Karpas-422 (cell line): Measurements from ENCODE around the gene TOMM6. TPM values are rescaled to one million over a fixed set of nuclear protein-coding genes. Genes with fewer than 3 reads are reported as not detected.

Source experiments
- DNase-seq: peaks from one replicate; pipeline ENCODE4 v3.0.0-alpha.2; 2015
- H2AFZ ChIP-seq: fragments of 200-600 bp; sonication (generic); 2 replicates; pipeline ENCODE4 v1.6.1; 2014; ENCODE audit warnings: antibody characterized with exemption, low read length, mixed read lengths
- H3K27ac ChIP-seq: fragments of 200-600 bp; sonication (generic); 2 replicates; pipeline ENCODE4 v1.5.1; 2014; ENCODE audit warnings: mild to moderate bottlenecking, low read length, moderate library complexity
- H3K27me3 ChIP-seq: fragments of 200-600 bp; sonication (generic); 2 replicates; pipeline ENCODE4 v1.6.1; 2014; ENCODE audit warnings: low read length, mixed read lengths
- H3K36me3 ChIP-seq: fragments of 200-600 bp; sonication (generic); 2 replicates; pipeline ENCODE4 v1.6.1; 2014; ENCODE audit warnings: low read length, mixed read lengths; ENCODE audit not compliant: insufficient read depth
- H3K4me1 ChIP-seq: fragments of 200-600 bp; sonication (generic); 2 replicates; pipeline ENCODE4 v1.6.1; 2014; ENCODE audit warnings: mild to moderate bottlenecking, low read length, mixed read lengths
- H3K4me2 ChIP-seq: fragments of 200-600 bp; sonication (generic); 2 replicates; pipeline ENCODE4 v1.6.1; 2014; ENCODE audit warnings: low read length, low read depth, mild to moderate bottlenecking; ENCODE audit not compliant: poor library complexity, severe bottlenecking
- H3K4me3 ChIP-seq: fragments of 200-600 bp; sonication (generic); 2 replicates; pipeline ENCODE4 v1.5.1; 2014; ENCODE audit warnings: mild to moderate bottlenecking, antibody characterized with exemption, low read length, mixed read lengths
- H3K79me2 ChIP-seq: fragments of 200-600 bp; sonication (generic); 2 replicates; pipeline ENCODE4 v1.6.1; 2014; ENCODE audit warnings: mild to moderate bottlenecking, low read length, mixed read lengths
- H3K9ac ChIP-seq: fragments of 200-600 bp; sonication (generic); 2 replicates; pipeline ENCODE4 v1.6.0; 2014; ENCODE audit warnings: low read length
- H3K9me2 ChIP-seq: fragments of 200-600 bp; sonication (generic), shearing (Covaris generic); replicated peaks from 2 replicates; pipeline ENCODE4 v1.6.0; 2014; ENCODE audit warnings: mild to moderate bottlenecking, low read length, moderate library complexity; ENCODE audit not compliant: insufficient read depth
- H3K9me3 ChIP-seq: fragments of 300-700, 200-600 bp; sonication (generic); 2 replicates; pipeline ENCODE4 v1.6.1; 2014; ENCODE audit warnings: low read length, mixed read lengths
- H4K20me1 ChIP-seq: fragments of 200-600 bp; sonication (generic); 2 replicates; pipeline ENCODE4 v1.6.1; 2014; ENCODE audit warnings: mild to moderate bottlenecking, antibody characterized with exemption, low read length, low read depth; ENCODE audit not compliant: insufficient read depth
- total RNA-seq: library from RNA; depleted of rRNA; stranded (reverse); fragments of >200 nt; shearing (Covaris generic); gene quantifications from 2 replicates; pipeline ENCODE4 v1.2.3, GENCODE V29; 2014; ENCODE audit warnings: low replicate concordance

TOMM6 gene
- total RNA-seq, 1 experiment from 2014 or later = 229 TPM

DNA sequence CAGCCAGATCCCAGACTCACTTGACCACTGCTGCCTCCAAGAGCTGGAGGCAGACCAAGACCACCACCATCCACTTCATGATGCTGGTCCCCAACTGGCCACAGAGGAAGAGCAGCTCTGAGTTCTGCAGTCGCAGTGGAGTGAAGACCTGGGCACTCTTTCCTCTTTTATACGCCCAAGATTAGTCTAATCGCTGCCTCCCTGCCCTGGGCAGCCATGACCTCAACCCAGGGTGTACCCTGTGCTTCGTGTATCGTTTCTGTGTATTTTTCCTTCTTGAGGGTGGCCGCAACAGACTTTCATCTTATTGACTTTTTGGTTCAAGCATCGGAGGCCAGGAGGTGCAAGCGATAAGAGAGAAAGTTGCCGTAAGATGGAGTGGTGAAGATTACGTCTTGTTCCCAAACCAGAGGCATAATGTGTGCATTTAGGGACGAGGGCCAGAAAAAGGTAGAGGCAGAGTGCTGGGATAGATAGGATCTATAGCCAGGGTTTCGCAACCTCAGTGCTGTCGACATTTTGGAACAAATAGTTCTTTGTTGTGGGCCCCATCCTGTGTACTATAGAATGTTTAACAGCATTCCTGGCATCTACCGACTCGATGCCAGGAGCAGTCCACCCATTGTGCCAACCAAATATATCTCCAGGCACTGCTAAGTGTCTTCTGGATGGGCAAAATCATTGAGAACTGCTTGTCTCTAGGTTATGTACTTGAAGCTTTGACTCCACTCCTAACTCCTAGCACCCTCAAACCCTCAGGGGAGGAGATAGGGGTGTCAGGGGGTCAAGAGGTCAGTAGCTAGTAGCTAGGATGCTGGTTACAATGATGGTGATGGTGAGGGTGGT, 40.0 kb upstream of the TOMM6 start, which contains the start of gene PGC:
TSS of gene PGC (minus strand) at position 142 of the 846 bp plus-strand sequence. CDS start at position 79, 63 bp downstream.
- no peaks in the 10 kb centered on the region for H3K79me2 ChIP-seq
- H3K4me3 ChIP-seq = no peak within 1 kb of the TSS
- H4K20me1 ChIP-seq = no peaks in the 10 kb centered on the region
- no peaks in the 10 kb centered on the region for H3K9me2 ChIP-seq
- no peak within 1 kb of the TSS for H3K9ac ChIP-seq
- no peaks in the 10 kb centered on the region for H3K4me1 ChIP-seq
- no peak within 1 kb of the TSS for H3K4me2 ChIP-seq
- no peaks in the 10 kb centered on the region for H3K9me3 ChIP-seq
- no peaks in the 10 kb centered on the region for H3K36me3 ChIP-seq
- DNase-seq = no peak
- no peaks in the 10 kb centered on the region for H3K27me3 ChIP-seq
- no peak within 1 kb of the TSS for H3K27ac ChIP-seq
- H2AFZ ChIP-seq = no peak within 1 kb of the TSS

DNA sequence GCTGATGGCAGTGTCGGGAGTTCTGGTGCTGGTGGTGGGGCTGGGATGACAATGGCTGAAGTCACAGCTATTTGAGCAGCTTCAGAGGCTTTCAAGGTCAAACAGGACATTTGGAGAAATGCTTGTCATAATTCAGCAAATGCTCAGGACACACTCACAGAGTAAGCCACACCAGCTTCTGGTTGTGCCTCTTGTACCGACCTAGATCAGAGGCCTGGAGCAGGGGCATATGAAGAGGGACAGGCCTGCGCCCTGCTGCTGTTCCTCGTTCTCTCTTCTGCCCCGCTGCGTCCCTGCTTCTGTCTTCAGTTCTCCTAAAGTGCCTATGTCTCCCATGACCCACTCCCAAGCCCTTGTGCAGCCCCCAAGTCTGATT, 39.4 kb upstream of the TOMM6 start:
- no peak for DNase-seq
- Histone ChIP-seq H3K9me2 (no peaks in the 10 kb centered on the region), H3K79me2 (no peaks in the 10 kb centered on the region), H3K27ac (no peak overlapping the region), H3K9ac (no peak overlapping the region), H2AFZ (no peak overlapping the region), H3K4me2 (no peak overlapping the region), H4K20me1 (no peaks in the 10 kb centered on the region), H3K4me3 (no peak overlapping the region), H3K4me1 (no peaks in the 10 kb centered on the region), H3K36me3 (no peaks in the 10 kb centered on the region), H3K9me3 (no peaks in the 10 kb centered on the region), H3K27me3 (no peaks in the 10 kb centered on the region)

DNA sequence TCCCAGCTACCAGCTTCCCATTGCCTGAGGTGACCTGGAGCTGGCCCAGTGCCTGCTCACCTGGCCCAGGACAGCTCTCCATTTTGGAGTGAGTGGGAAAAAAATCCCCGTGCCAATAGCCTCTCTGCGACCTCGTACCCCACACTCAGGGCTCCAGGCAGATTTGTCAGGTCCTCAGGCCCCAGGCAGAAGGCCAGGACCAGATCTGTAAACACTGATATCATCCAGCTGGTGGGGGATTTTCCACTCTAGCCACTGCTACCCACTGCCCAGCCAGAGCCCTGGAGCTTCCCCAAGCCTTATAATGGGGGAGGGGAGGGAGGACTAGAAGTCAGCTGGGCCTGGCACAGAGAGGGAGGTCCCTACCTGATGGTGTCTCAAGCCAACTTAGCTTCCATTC, 39.0 kb upstream of the TOMM6 start:
- H3K79me2 ChIP-seq = no peaks in the 10 kb centered on the region
- H4K20me1 ChIP-seq = no peaks in the 10 kb centered on the region
- H3K9me3 ChIP-seq = no peaks in the 10 kb centered on the region
- H3K27me3 ChIP-seq = no peaks in the 10 kb centered on the region
- no peaks in the 10 kb centered on the region for H3K36me3 ChIP-seq
- no peak overlapping the region for H3K4me2 ChIP-seq
- no peak overlapping the region for H2AFZ ChIP-seq
- no peaks in the 10 kb centered on the region for H3K9me2 ChIP-seq
- no peak for DNase-seq
- no peak overlapping the region for H3K9ac ChIP-seq
- no peak overlapping the region for H3K4me3 ChIP-seq
- no peak overlapping the region for H3K27ac ChIP-seq
- H3K4me1 ChIP-seq = no peaks in the 10 kb centered on the region

DNA sequence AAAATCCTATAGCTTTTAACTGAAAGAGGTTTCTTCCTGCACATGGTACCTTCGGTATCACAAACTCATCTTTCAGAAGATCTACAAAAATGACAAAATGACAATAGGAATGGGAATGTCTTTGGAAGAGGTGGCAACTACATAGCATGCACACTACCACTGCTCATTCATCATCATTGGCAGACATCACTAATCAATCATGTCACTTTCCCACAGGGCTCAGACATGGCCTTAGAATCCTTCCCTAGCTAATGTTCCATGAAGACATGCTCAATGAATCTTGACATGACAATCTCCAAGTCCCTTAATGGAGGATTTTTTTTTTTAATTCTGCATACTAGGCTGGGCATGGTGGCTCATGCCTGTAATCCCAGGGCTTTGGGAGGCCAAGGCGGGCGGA, 37.1 kb upstream of the TOMM6 start:
- Histone ChIP-seq H3K4me1 (no peaks in the 10 kb centered on the region), H3K9me2 (no peaks in the 10 kb centered on the region)

DNA sequence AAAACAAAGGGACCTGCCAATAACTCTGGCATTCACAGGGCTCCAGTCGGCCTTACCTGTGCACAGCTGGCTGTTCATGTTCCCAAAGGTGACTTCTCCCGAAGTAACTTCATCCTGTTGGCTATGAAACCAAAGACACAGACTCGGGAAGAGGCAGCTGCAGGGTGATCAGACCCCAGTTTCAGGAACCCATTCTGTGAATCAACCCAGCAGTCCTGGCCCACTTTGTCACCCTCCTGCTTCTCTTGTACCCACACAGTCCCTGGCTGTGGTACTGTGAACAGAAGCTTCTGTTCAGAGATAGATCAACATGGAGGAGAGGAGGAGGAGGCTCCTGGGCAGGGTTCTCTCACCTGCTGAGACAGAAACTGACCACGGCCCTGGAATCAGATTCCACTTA, 31.6 kb upstream of the TOMM6 start:
- H3K9me3 ChIP-seq = no peaks in the 10 kb centered on the region
- H3K4me2 ChIP-seq = no peak overlapping the region
- H3K4me1 ChIP-seq = peaks cover 8% of the 10 kb centered on the region
- no peaks in the 10 kb centered on the region for H3K27me3 ChIP-seq
- no peaks in the 10 kb centered on the region for H3K79me2 ChIP-seq
- H3K4me3 ChIP-seq = no peak overlapping the region
- DNase-seq = no peak
- H4K20me1 ChIP-seq = no peaks in the 10 kb centered on the region
- H3K36me3 ChIP-seq = no peaks in the 10 kb centered on the region
- H3K9ac ChIP-seq = no peak overlapping the region
- no peaks in the 10 kb centered on the region for H3K9me2 ChIP-seq
- no peak overlapping the region for H2AFZ ChIP-seq
- no peak overlapping the region for H3K27ac ChIP-seq

More for the DNA sequence above, 37.1 kb upstream of the TOMM6 start:
- H3K27ac ChIP-seq = no peak overlapping the region
- no peaks in the 10 kb centered on the region for H3K9me3 ChIP-seq
- no peaks in the 10 kb centered on the region for H4K20me1 ChIP-seq
- no peak overlapping the region for H3K4me2 ChIP-seq
- no peaks in the 10 kb centered on the region for H3K36me3 ChIP-seq
- no peaks in the 10 kb centered on the region for H3K79me2 ChIP-seq
- H3K27me3 ChIP-seq = no peaks in the 10 kb centered on the region
- H3K4me3 ChIP-seq = no peak overlapping the region
- no peak for DNase-seq
- no peak overlapping the region for H3K9ac ChIP-seq
- H2AFZ ChIP-seq = no peak overlapping the region

DNA sequence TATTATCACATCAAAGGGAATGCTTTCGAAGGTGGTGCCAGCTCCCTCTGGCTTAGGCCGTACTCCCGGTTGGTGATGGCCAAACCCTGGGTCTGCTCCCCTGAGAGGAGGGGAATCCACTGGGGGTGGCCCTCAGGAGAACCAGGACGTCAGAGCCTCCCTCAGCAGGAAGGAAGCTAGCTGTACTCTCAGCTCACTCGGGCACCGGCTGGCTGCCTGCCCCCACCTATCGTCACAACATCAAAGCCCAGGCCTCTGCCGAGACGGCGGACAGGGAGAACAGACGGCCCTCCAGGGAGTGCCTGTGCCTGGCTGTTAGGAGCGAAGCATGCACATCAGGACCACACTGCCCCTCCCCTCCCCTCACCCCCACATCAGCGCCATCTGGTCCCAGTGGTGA, 31.1 kb upstream of the TOMM6 start:
- peaks cover 8% of the 10 kb centered on the region for H3K4me1 ChIP-seq
- H3K9me3 ChIP-seq = no peaks in the 10 kb centered on the region
- H2AFZ ChIP-seq = no peak overlapping the region
- no peak overlapping the region for H3K27ac ChIP-seq
- H3K9ac ChIP-seq = no peak overlapping the region
- H3K4me2 ChIP-seq = no peak overlapping the region
- no peaks in the 10 kb centered on the region for H3K79me2 ChIP-seq
- no peak for DNase-seq
- no peak overlapping the region for H3K4me3 ChIP-seq
- no peaks in the 10 kb centered on the region for H4K20me1 ChIP-seq
- H3K27me3 ChIP-seq = no peaks in the 10 kb centered on the region
- H3K9me2 ChIP-seq = no peaks in the 10 kb centered on the region
- H3K36me3 ChIP-seq = no peaks in the 10 kb centered on the region

DNA sequence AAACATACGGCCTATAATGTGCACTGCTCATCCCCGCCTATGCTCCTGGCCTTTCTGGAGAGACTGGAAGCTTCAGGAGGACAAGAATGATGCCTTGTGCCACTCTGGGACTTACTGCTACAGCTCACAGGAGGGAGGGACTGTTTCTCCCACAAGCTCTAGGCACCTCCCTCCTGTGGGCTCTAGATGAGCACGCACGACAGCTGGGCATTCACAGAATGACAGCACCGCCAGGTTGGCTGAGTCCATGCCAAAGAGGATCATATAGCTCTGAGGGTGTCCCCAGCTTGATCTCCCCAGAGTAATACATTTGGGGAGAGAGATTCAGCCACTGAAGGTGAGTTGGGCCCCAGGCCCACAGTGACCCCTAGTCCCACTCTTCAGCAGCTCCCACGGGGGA, 30.2 kb upstream of the TOMM6 start:
- H4K20me1 ChIP-seq = no peaks in the 10 kb centered on the region
- H3K4me2 ChIP-seq = no peak overlapping the region
- no peak overlapping the region for H2AFZ ChIP-seq
- no peaks in the 10 kb centered on the region for H3K27me3 ChIP-seq
- no peak overlapping the region for H3K27ac ChIP-seq
- H3K4me1 ChIP-seq = peaks cover 8% of the 10 kb centered on the region
- no peak overlapping the region for H3K4me3 ChIP-seq
- H3K9ac ChIP-seq = no peak overlapping the region
- no peak for DNase-seq
- no peaks in the 10 kb centered on the region for H3K36me3 ChIP-seq
- no peaks in the 10 kb centered on the region for H3K9me2 ChIP-seq
- no peaks in the 10 kb centered on the region for H3K9me3 ChIP-seq
- H3K79me2 ChIP-seq = no peaks in the 10 kb centered on the region

DNA sequence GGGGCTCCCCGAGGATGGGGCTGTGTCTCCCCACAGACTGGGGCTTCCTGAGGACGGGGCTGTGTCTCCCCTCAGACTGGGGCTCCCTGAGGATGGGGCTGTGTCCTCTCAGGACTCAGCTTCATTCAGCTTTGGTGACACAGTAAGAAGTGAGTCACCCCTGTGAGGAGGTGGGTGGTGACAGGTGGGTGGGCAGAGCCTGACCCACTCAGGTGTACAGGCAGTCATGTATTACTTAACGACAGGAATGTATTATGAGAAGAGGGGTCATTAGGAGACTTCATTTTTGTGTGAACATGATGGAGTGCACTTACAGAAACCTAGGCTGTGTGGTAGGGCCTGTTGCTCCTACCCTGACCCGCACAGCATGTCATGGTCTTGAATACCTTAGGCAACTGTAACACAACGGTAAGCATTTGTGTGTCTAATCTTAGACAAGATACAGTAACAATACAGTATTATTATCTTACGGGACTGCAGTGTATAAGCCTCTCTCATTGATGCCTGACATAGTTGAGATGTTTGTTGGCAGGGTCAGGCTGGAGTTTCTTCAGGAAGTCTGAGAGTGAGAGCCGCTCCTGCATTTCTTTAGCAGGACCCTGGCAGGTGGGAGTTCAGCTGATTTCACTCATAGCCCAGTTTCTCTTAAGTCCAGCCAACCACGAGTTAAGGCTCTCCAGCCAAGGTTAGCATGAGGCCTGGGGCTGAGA, 29.4 kb upstream of the TOMM6 start:
- H3K4me3 ChIP-seq = no peak overlapping the region
- H3K36me3 ChIP-seq = no peaks in the 10 kb centered on the region
- H3K9ac ChIP-seq = no peak overlapping the region
- peaks cover 8% of the 10 kb centered on the region for H3K4me1 ChIP-seq
- no peaks in the 10 kb centered on the region for H3K27me3 ChIP-seq
- H3K27ac ChIP-seq = no peak overlapping the region
- no peaks in the 10 kb centered on the region for H3K9me3 ChIP-seq
- no peak overlapping the region for H3K4me2 ChIP-seq
- H3K9me2 ChIP-seq = no peaks in the 10 kb centered on the region
- H4K20me1 ChIP-seq = no peaks in the 10 kb centered on the region
- H2AFZ ChIP-seq = no peak overlapping the region
- DNase-seq = no peak
- H3K79me2 ChIP-seq = no peaks in the 10 kb centered on the region
